ENCODE data around the gene LILRA2.

GRCh38 chr19:54616057-54616456, 42.5 kb downstream of the LILRA2 start:
- TF ChIP-seq EZH2 (IDR thresholded peaks at IDR 0.05) (no peak), POLR2AphosphoS5 (IDR thresholded peaks at IDR 0.05; ENCODE audit: borderline replicate concordance, low read depth, low read length) (no peak), FOXP2 (optimal IDR thresholded peaks at IDR 0.05; ENCODE audit: control extremely low read depth, extremely low read length, insufficient read depth) (no peak)
